H54 (cell line): ENCODE results near the gene ALKBH2.
"Not testable (repeated sequence)": the region's sequence is repeated elsewhere in the genome, so short reads cannot be mapped to it uniquely, and the experiment has no call there.

Source experiments
- DNase-seq: peaks from one replicate; pipeline ENCODE4 v3.0.0; 2011; ENCODE audit warnings: low spot score, mixed read lengths; ENCODE audit not compliant: insufficient read length
- FAIRE-seq: peaks from 3 replicates; lab custom pipeline; 2011; peaks lifted over from hg19 to GRCh38; lab: Jason Lieb, UNC
- POLR2A ChIP-seq: IDR thresholded peaks from 2 replicates; pipeline ENCODE4 v1.6.1; 2011; ENCODE audit warnings: low read depth, mild to moderate bottlenecking, low read length

ALKBH2 gene

GRCh38 chr12:109074866-109075265 is 18.4 kb downstream of the ALKBH2 start:
- DNase-seq (no peak), FAIRE-seq (no peak)
- no peak for TF ChIP-seq POLR2A

GRCh38 chr12:109069307-109070271 is 23.7 kb downstream of the ALKBH2 start:
- no peak for TF ChIP-seq POLR2A
- no peak for FAIRE-seq
- DNase-seq, result no peak

GRCh38 chr12:109065853-109066193 is 27.4 kb downstream of the ALKBH2 start:
- FAIRE-seq (no peak), DNase-seq (no peak)
- TF ChIP-seq POLR2A, result no peak

- DNase-seq, result no peak
- FAIRE-seq, result no peak
- TF ChIP-seq POLR2A, result no peak
Measured at GRCh38 chr12:109065154-109065852, 28.0 kb downstream of the ALKBH2 start.

GRCh38 chr12:109064143-109064542 is 29.1 kb downstream of the ALKBH2 start:
- no peak for TF ChIP-seq POLR2A
- no peak for FAIRE-seq

GRCh38 chr12:109058773-109059172 is 34.5 kb downstream of the ALKBH2 start:
- no peak for DNase-seq
- FAIRE-seq, result no peak
- TF ChIP-seq POLR2A, result no peak

More at GRCh38 chr12:109064143-109064542, 29.1 kb downstream of the ALKBH2 start:
- no peak for DNase-seq

- DNase-seq (no peak), FAIRE-seq (no peak)
- no peak for TF ChIP-seq POLR2A
Measured at GRCh38 chr12:109057376-109057775, 35.9 kb downstream of the ALKBH2 start.

GRCh38 chr12:109056891-109057290 is 36.4 kb downstream of the ALKBH2 start:
- no peak for DNase-seq
- no peak for FAIRE-seq
- TF ChIP-seq POLR2A, result no peak

GRCh38 chr12:109054520-109054919 is 38.8 kb downstream of the ALKBH2 start:
- DNase-seq (no peak), FAIRE-seq (no peak)
- TF ChIP-seq POLR2A, result no peak

- not testable (repeated sequence) for FAIRE-seq
Measured at GRCh38 chr12:109054124-109054513, 39.2 kb downstream of the ALKBH2 start.

GRCh38 chr12:109053382-109054123 is 39.7 kb downstream of the ALKBH2 start:
- DNase-seq (no peak), FAIRE-seq (peak; percentile 20)
- TF ChIP-seq POLR2A, result no peak

More at GRCh38 chr12:109054124-109054513, 39.2 kb downstream of the ALKBH2 start:
- DNase-seq, result not testable (repeated sequence)

- FAIRE-seq, result no peak
- TF ChIP-seq POLR2A, result peak; percentile 34; the same call in 1 of the 2 replicates
- peak; percentile 68 for DNase-seq
Measured at GRCh38 chr12:109052414-109053323, 40.6 kb downstream of the ALKBH2 start, which contains the start of gene USP30. TSS of gene USP30 (plus strand) at chr12:109052576. CDS start at chr12:109052679, 103 bp downstream.

GRCh38 chr12:109052097-109052413 is 41.2 kb downstream of the ALKBH2 start:
- TF ChIP-seq POLR2A, result no peak
- FAIRE-seq (no peak), DNase-seq (no peak)

- not testable (repeated sequence) for DNase-seq, FAIRE-seq
Measured at GRCh38 chr12:109049794-109050193, 43.5 kb downstream of the ALKBH2 start.

GRCh38 chr12:109048706-109049105 is 44.6 kb downstream of the ALKBH2 start:
- not testable (repeated sequence) for FAIRE-seq, DNase-seq
